ENCODE results near the gene TBL3.

The TBL3 gene

GRCh38 chr16:1968146-1968953, 3.5 kb upstream of the TBL3 start:
- TF ChIP-seq ZFX (IDR thresholded peaks at IDR 0.05; ENCODE audit: borderline replicate concordance) (no peak), CTCF (IDR thresholded peaks at IDR 0.05) (no peak)

DNA sequence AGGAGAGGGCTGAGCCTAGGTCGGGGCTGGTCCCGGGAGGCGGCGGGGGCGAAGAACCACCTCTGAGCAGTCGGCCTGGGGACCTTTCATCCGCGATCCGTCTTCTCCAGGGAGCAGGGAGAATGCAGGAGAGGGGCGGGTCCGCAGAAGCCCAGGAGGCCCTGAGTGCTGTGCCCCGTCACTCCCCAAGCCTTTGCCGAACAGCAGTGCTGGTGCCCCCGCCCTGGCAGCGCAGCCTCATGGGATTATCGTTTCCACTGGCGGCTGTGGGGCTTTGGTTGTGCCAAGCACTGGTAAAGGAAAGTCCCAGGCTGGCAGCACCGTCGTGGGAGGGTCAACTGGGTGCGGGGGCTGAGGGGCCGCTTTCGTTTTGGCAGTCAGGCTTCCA, 631 bp downstream of the TBL3 start:
- TF ChIP-seq ZFX (IDR thresholded peaks at IDR 0.05; ENCODE audit: borderline replicate concordance): no peak
- TF ChIP-seq CTCF (IDR thresholded peaks at IDR 0.05): no peak
- H3K27ac ChIP-seq: peak overlapping the region; percentile 93

More at GRCh38 chr16:1968146-1968953, 3.5 kb upstream of the TBL3 start:
- H3K27ac ChIP-seq: no peak overlapping the region

DNA sequence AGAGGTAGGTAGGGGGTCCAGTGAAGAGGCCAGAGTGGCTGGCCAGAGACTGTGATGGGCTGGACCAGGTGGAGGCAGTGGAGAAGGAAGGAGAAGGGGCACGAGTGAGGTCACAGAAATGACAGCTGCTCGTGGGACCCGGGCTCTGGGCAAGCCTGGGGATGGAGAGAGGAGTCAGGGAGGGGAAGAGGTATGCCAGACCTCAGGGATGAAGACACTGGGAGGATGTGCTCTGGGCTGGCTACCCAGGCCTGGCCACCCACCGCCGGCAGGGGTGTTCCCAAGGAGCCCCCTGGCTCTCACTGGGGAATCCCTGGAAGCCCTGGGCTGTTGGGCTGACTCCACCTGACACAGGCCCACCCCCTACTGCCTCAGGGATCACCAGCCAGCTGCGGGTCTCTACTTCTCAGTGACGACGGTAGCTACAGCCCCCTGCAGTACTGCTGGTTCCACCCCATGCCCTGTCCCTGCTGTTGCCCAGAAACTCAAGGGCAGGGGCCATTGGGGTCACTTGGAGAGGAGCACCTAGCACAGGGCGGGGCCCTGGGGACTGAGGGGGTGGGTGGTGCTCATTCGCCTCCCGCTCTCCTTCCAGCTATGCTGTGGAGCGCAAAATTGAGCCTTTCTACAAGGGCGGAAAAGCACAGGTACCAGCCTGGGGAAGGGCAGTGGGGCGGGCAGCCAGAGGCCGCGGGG, 1.8 kb downstream of the TBL3 start:
- TF ChIP-seq CTCF (IDR thresholded peaks at IDR 0.05) (no peak), ZFX (IDR thresholded peaks at IDR 0.05; ENCODE audit: borderline replicate concordance) (no peak)
- H3K27ac ChIP-seq: peak overlapping the region; percentile 93; the same call in 1 of the 2 replicates

DNA sequence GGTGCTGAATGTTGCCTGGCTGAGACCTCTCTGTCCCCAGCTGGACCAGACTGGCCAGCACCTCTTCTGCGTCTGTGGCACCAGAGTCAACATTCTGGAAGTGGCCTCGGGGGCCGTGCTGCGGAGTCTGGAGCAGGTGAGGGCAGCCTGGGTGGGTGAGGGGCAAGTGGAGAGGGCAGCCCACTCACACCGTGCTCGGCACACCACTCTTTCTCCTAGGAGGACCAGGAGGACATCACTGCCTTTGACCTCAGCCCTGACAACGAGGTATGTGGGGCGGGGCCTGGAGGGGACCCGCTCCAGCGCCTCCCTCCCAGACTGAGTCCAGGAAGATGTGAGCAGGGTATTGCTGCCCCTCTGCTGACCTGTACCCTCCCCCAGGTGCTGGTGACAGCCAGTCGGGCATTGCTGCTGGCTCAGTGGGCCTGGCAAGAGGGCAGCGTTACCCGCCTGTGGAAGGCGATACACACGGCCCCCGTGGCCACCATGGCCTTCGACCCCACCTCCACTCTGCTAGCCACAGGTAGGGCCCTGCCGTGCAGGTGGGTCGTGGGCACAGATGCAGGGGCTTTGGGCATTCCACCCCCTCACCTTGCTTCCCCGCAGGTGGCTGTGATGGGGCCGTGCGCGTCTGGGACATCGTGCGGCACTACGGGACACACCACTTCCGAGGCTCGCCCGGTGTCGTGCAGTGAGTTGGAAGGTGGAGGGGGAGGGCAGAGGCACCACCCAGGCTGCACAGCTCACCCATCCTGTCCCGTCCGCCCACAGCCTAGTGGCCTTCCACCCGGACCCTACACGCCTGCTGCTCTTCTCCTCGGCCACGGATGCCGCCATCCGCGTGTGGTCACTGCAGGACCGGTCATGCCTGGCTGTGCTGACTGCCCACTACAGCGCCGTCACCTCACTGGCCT, 2.6 kb downstream of the TBL3 start:
- H3K27ac ChIP-seq: no peak overlapping the region
- TF ChIP-seq CTCF (IDR thresholded peaks at IDR 0.05) (no peak), ZFX (IDR thresholded peaks at IDR 0.05; ENCODE audit: borderline replicate concordance) (no peak)

DNA sequence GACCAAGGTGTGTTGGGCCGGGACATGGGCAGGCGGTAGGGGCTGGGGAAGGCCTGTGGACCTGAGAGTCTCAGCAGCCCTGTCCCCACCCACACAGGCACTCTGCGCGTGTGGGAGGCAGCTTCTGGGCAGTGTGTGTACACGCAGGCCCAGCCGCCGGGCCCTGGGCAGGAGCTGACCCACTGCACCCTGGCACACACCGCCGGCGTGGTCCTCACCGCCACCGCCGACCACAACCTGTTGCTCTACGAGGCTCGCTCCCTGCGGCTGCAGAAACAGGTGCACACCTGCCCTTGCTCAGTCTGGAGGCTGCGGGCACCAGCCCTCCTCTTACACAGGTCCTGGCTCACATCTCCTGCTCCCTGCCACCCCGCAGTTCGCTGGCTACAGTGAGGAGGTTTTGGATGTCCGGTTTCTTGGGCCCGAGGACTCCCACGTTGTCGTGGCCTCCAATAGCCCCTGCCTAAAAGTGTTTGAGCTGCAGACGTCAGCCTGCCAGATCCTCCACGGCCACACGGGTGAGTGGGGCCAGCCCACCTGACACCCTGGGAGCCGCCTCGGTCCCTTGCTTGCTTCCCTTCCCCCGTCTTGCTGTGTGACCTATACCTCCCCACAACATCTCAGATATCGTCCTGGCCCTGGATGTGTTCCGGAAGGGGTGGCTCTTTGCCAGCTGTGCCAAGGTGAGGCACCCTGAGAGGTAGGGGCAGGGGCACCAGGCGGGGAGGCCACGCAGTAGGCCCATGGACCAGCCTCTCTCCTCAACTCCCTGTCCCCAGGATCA, 3.8 kb downstream of the TBL3 start:
- no peak for TF ChIP-seq ZFX (IDR thresholded peaks at IDR 0.05; ENCODE audit: borderline replicate concordance)
- no peak for TF ChIP-seq CTCF (IDR thresholded peaks at IDR 0.05)
- H3K27ac ChIP-seq: no peak overlapping the region

DNA sequence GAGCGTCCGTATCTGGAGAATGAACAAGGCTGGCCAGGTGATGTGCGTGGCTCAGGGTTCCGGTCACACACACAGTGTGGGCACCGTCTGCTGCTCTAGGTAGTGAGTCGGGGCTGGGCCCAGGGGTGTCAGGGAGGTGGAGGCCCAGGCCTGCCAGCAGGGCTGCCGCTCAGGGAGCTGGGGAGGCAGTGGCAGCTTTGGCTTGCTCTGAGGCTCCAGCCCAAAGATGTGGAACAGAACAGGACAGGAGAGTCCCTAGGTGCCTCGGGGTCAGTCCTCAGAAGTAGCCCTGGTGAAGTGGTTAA, 4.3 kb downstream of the TBL3 start:
- no peak for TF ChIP-seq CTCF (IDR thresholded peaks at IDR 0.05)
- TF ChIP-seq ZFX (IDR thresholded peaks at IDR 0.05; ENCODE audit: borderline replicate concordance): no peak

More for the DNA sequence above, 4.3 kb downstream of the TBL3 start:
- H3K27ac ChIP-seq: no peak overlapping the region
